Measurements from ENCODE around the gene S100A13. TPM values are rescaled to one million over a fixed set of nuclear protein-coding genes. Genes with fewer than 3 reads are reported as not detected.

Gene S100A13
- total RNA-seq, 1 experiment from 2014 or later = 111 TPM

DNA sequence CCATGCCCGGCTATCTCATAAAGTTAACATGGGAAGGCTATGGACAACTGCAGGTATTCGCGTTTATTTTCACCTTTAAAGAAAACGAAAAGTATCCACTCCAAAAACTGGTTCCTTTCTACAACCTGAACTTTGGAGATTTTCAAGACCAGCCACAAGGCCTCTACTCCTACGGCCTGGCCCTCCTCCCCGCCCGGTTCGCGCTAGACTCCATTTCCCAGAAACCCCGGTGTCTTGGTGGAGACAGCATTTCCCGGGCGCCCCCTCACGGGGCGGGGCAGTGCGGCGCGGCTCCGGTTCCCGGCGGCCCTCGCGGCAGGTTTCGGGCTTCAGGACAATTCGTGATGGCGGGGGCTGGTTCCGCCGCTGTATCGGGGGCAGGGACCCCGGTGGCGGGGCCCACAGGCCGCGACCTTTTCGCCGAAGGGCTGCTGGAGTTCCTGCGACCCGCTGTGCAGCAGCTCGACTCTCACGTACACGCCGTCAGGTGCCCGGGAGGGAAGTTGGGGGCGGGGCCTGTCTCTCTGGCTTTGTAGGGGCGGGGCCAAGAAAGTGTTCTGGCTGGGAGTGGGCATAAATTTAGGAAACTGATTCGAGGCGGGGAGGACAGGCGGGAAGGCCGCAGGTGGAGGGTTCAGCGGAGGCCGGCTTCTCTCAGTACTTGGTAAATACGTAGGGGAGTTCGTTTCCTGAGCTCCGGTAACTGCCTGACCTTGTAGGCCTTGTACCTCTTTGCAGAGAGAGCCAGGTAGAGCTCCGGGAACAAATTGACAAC lies 31.3 kb upstream of the S100A13 start, which contains the start of gene SNAPIN:
Gene SNAPIN, plus strand, starts transcription at position 304 of the 775 bp plus-strand sequence. Its CDS starts 41 bp downstream, at position 345.
- Histone ChIP-seq H3K27ac (ENCODE audit: low read length) (peak within 1 kb of the TSS; percentile 88), H3K9me3 (ENCODE audit: control insufficient read depth, insufficient read depth, low read depth, low read length) (no peaks in the 10 kb centered on the region), H3K27me3 (ENCODE audit: control insufficient read depth, insufficient read depth, low read length) (no peaks in the 10 kb centered on the region), H3K4me1 (ENCODE audit: control insufficient read depth, insufficient read depth, low read length) (peaks cover 11% of the 10 kb centered on the region; the same call in 1 of the 2 replicates), H3K4me3 (ENCODE audit: low read depth in 2 of 2, low read length in 2 of 2) (peak within 1 kb of the TSS; percentile 69 to 84), H3K36me3 (ENCODE audit: control insufficient read depth, insufficient read depth, low read length) (peaks cover 18% of the 10 kb centered on the region)
- intact Hi-C loops (cut with micrococcal nuclease; ENCODE audit: unreplicated experiment) (loop anchor here (10.0 kb wide), 1 partner anchor 84 kb away; no protein-coding TSS in a partner anchor), in situ Hi-C loops (cut with HindIII; ENCODE audit: low pct_unique_long_range_greater_than_20kb, low sequenced_read_pairs) (no loop called here)
- TF ChIP-seq, protein P1, sequence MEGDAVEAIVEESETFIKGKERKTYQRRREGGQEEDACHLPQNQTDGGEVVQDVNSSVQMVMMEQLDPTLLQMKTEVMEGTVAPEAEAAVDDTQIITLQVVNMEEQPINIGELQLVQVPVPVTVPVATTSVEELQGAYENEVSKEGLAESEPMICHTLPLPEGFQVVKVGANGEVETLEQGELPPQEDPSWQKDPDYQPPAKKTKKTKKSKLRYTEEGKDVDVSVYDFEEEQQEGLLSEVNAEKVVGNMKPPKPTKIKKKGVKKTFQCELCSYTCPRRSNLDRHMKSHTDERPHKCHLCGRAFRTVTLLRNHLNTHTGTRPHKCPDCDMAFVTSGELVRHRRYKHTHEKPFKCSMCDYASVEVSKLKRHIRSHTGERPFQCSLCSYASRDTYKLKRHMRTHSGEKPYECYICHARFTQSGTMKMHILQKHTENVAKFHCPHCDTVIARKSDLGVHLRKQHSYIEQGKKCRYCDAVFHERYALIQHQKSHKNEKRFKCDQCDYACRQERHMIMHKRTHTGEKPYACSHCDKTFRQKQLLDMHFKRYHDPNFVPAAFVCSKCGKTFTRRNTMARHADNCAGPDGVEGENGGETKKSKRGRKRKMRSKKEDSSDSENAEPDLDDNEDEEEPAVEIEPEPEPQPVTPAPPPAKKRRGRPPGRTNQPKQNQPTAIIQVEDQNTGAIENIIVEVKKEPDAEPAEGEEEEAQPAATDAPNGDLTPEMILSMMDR (IDR thresholded peaks at IDR 0.05) = no peak
- peak; percentile 80 for TF ChIP-seq POLR2AphosphoS5 (IDR thresholded peaks at IDR 0.05; ENCODE audit: low read depth, low read length)
- peak; percentile 99 for ATAC-seq
- ChIA-PET POLR2A (interaction anchor here (0.7 kb wide), 1 partner anchor 29 kb away, joined by 7 read pairs; no protein-coding TSS in a partner anchor), CTCF (no interaction called here)
- BruUV-seq (replicated peaks) = no TSS peak
- DNase-seq (ENCODE audit: low read depth, low spot score) = peak; percentile 51

DNA sequence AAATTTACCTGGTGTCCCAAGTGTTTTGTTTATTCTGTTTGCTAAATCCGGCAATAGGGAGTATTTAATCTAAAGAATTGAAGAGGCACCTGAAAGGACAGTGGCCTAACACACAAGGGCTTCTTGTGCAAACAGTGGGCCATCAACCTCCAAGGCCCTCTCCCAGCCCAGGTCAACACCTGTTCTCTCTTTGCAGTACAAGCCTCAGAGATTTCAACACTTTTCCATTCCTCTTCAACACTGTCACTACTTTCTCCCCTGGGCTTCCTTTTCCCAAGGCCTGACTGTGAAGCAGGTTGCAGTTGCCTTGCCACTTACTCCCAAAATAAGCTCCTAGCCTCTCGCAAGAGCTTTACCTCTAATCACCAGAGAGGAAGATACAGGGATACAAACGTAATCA lies 28.0 kb upstream of the S100A13 start:
- intact Hi-C loops (cut with micrococcal nuclease; ENCODE audit: unreplicated experiment) (loop anchor here (10.0 kb wide), 1 partner anchor 81 kb away; no protein-coding TSS in a partner anchor), in situ Hi-C loops (cut with HindIII; ENCODE audit: low pct_unique_long_range_greater_than_20kb, low sequenced_read_pairs) (no loop called here)
- H3K36me3 ChIP-seq (ENCODE audit: control insufficient read depth, insufficient read depth, low read length) = no peaks in the 10 kb centered on the region; the same call in 1 of the 2 replicates
- 0 out of 2 replicates have a peak, but pooled peaks cover 4% of the 10 kb centered on the region for H3K4me1 ChIP-seq (ENCODE audit: control insufficient read depth, insufficient read depth, low read length)
- no peak for TF ChIP-seq TCF7L2 (IDR thresholded peaks at IDR 0.05; ENCODE audit: low read depth, low read length)
- TF ChIP-seq, protein P2, sequence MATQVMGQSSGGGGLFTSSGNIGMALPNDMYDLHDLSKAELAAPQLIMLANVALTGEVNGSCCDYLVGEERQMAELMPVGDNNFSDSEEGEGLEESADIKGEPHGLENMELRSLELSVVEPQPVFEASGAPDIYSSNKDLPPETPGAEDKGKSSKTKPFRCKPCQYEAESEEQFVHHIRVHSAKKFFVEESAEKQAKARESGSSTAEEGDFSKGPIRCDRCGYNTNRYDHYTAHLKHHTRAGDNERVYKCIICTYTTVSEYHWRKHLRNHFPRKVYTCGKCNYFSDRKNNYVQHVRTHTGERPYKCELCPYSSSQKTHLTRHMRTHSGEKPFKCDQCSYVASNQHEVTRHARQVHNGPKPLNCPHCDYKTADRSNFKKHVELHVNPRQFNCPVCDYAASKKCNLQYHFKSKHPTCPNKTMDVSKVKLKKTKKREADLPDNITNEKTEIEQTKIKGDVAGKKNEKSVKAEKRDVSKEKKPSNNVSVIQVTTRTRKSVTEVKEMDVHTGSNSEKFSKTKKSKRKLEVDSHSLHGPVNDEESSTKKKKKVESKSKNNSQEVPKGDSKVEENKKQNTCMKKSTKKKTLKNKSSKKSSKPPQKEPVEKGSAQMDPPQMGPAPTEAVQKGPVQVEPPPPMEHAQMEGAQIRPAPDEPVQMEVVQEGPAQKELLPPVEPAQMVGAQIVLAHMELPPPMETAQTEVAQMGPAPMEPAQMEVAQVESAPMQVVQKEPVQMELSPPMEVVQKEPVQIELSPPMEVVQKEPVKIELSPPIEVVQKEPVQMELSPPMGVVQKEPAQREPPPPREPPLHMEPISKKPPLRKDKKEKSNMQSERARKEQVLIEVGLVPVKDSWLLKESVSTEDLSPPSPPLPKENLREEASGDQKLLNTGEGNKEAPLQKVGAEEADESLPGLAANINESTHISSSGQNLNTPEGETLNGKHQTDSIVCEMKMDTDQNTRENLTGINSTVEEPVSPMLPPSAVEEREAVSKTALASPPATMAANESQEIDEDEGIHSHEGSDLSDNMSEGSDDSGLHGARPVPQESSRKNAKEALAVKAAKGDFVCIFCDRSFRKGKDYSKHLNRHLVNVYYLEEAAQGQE (IDR thresholded peaks at IDR 0.05; ENCODE audit: insufficient read depth in 1 of 2, low read depth in 2 of 2, low read length in 1 of 2) = no peak
- TF ChIP-seq POLR2AphosphoS5 (IDR thresholded peaks at IDR 0.05; ENCODE audit: low read depth, low read length) = no peak
- TF ChIP-seq, protein P1 (IDR thresholded peaks at IDR 0.05) = no peak
- TF ChIP-seq SIN3A (IDR thresholded peaks at IDR 0.05; ENCODE audit: borderline replicate concordance, insufficient read depth, low read depth, low read length) = no peak
- CTCF ChIA-PET = no interaction called here
- BruUV-seq (replicated peaks) = no TSS peak
- DNase-seq (ENCODE audit: low read depth, low spot score) (no peak), ATAC-seq (no peak)
- no peaks in the 10 kb centered on the region for H3K27me3 ChIP-seq (ENCODE audit: control insufficient read depth, insufficient read depth, low read length)
- POLR2A ChIA-PET = interaction anchor here (0.6 kb wide), 1 partner anchor 18 kb away, joined by 10 read pairs; no protein-coding TSS in a partner anchor
- no peak overlapping the region for H3K27ac ChIP-seq (ENCODE audit: low read length)
- no peaks in the 10 kb centered on the region for H3K9me3 ChIP-seq (ENCODE audit: control insufficient read depth, insufficient read depth, low read depth, low read length)
- no peak overlapping the region for H3K4me3 ChIP-seq (ENCODE audit: low read depth in 2 of 2, low read length in 2 of 2)

Data from Panc1 (cell line).